Activated CD8-positive, alpha-beta memory T cell treated with anti-CD3 and anti-CD28 coated beads, Interleukin-2, amount 50 U/mL, for 24 hours (primary cell): ENCODE data around the gene DAAM2.

Source experiments
- DNase-seq: peaks from one replicate; pipeline ENCODE4 v3.0.0-alpha.2; 2020; ENCODE audit errors: extremely low read depth

DAAM2 gene

DNA sequence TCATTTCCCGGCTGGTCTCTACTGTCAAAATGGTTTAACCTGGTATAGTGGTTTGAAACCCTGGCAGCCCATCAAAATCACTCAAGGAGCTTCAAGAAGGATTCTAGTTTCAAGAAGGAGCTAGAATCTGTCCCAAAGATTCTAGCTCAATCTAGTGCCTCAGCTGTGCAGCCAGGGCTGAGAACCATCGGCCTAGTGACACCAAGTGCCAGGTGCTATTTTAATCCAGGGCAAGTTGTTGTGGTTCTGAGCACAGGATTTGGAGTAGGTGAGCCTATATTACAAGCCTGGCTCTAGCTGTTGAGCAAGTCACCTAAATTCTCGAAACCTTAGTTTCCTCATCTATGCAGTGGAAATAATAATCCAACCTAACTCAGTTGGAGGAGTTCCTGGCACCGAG lies 138.4 kb downstream of the DAAM2 start:
- DNase-seq, result no peak

DNA sequence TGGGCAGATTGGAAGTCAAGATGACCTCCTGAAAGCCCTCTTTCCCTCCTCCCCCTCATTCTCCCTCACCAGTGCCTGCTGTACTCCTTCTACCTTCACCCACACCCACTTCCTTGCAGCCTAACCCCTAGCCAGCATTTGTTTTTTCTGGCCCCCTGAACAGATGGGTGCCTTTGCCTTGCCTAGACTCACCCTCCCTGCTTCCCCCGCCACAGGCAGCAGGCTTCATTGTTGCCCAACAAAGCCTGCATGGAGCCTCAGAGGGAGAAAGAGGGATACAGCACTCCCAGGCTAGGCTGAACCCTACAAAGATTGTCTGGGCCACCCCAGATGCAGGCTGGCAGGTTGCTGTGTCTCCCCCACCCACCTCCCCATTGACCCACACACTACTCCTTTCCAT lies 139.4 kb downstream of the DAAM2 start:
- no peak for DNase-seq

DNA sequence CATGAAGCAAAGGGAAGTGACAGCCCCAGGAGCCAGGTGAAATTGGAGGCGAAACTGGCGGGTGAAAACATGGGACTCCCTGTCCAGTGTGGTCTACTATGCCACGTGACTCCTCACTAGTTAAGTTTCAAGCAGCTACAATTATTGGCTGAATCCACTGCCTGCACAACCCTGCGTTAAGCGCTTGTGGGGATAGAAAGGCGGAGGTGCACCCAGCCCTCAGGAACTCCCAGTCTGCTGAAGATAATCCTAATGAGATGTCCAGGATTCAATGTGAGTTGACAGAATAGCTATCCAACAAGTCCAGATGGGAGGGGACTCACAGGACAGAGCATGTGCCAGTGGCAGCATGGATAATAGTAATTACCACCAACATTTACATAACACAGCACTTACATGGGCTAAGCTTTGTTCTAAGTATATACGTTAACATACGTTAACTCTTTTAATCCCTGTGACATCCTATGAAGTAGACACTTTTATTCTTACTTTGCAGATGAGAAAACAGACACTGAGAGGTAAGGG lies 140.3 kb downstream of the DAAM2 start:
- DNase-seq, result no peak

DNA sequence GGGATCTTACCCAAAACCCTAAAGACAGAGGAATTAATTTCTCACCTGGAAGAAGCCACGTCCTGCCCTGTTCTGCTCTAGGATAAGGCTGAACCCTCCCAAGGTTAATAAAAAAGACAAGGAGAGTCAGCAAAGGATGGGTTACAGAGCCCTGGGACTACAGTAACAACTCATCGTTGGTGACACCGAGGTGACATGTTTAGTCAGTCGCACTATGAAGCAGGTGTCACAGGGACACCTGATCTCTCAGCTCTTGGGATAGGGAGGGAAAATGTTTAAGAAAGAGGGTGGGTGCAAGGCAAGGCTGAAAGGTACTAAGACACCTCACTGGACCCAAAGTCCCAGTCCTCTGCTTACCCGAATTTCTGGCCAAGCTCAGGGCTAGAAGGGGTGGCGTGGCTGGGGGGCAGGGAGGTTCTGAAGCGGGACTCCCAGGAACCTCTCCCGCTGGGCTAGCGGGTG lies 141.5 kb downstream of the DAAM2 start:
- DNase-seq, result no peak

DNA sequence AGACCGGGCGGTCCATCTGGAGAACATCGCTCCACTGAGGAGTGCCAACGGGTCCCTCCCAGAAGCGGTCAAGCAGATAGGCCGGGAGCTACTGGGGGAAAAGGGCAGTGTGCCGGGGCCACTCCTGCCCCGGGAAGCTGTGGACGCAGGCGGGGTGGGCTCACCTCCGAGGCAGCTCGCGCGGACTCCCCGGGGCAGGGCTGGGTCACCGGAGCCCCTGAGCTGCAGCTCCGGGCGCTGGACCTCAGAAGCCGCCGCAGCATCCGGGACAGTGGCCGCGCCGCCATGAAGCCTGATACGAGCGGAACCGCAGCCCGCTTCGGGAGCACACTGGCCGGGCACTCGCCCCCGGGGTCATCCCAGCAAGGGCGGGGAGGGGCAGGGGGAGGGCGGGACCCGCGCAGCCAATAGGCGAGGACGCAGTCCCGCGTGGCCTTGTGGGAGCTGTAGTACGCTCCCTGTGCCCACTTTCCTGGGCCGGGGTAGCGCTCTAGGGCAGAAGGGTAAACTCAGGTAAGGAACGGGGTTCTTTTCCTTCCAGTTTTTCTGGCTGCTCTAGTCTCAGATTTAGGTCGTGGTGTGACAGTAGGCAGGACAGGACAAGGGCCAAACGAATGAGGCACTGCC lies 142.1 kb downstream of the DAAM2 start, which contains the start of gene MOCS1:
Gene MOCS1 (minus strand): TSS at position 332 of the 627 bp plus-strand sequence. CDS start 45 bp downstream, at position 287.
- DNase-seq, result no peak

DNA sequence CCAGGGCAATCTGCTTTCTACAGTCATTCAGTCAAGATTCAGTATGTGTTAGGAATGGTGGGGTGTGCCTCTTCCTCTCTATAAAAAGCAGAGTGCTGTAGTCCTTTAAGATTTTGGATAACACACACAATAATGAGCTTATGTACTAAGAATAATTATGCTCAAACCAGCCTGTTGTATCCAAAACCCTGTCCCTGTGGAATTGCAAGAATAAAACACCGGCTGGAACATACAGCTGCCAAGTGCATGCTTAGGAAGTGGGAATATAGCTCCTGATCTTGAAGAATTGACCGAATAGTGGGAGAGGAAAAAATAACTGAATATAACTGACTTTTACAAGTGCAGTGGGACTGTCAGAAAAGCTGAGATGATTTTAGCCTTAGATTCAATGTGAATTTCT lies 143.1 kb downstream of the DAAM2 start:
- no peak for DNase-seq

DNA sequence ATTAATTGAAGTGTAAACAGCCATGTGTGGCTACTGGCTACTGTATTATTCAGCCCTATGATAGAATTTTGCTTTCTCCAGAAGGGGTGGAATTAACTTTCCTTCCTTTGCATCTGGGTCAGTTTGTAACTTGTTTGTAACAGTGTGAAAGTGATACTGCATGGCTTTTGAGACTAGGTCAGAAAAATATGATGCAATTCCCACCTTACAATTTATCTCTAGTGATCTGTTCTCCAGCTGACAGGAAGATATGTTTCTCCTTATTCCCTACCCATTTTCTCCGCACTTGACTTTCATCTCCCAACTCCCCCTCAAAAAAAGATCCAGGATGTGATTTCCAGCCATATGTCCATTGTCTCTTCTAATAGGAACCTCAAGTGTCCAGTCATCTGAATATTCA lies 144.7 kb downstream of the DAAM2 start:
- no peak for DNase-seq

DNA sequence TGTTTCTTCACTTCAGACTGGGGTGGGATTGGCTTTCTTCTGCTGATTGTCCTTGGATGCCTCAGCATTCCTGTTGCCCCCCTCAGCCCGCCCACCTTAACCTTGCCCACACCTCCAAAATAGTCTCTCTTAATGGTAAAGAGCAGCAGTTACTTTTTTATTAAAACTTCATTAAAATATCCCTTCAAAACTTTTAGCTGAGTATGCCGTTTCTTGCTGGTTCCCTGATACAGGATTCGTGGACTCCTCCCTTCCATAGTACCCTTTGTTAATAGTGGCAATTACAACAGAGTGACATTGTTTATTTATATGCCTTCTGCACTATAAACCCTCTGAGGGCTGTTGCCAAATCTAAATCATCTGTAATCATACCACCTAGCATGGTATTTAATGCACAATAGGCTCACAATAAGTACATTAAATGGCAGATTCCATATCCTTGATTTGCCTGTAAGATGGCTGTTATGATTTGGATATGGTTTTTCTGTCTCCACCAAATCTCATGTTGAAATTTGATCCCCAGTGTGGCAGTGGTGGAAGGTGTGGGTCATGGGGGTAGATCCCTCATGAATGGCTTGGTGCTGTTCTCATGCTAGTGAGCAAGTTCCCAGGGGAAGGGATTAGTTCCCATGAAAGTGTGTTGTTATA lies 145.6 kb downstream of the DAAM2 start:
- DNase-seq, result no peak

DNA sequence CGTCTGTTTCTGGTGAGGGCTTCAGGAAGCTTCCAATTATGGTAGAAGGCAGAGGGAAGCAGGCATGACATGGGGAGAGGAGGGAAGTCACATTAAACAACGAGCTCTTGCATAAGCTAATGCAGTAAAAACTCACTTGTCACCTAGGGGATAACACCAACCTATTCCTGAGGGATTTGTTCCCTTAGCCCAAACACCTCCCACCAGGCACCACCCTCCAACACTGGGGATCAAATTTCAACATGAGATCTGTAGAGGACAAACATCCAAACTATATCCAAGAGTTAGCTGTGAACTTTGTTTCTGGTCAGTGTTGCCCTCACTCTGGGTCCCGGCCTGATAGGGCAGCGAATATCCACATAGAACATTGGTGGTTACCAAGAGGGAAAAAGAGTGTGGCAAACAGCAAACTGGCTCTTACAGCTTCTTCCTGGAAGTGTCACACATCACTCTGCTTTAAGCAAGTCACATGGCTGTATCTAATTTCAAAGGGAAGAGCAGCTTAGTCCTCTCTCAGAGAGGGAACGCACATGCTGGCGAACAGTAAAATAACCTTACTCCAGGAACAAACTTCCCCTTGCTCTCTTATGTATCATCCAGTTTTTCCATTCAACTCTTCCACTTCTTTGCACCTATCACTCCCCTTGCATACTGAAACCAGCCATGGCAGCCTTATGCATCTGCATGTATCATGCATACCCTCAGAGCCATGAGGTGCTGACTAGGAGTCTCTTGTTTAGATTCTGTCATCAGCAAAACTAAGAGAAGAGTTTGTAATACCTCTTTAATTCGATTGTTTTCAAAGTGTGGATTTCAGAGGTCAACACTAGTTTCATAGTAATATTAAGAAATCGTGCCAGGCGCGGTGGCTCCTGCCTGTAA lies 146.8 kb downstream of the DAAM2 start:
- no peak for DNase-seq

DNA sequence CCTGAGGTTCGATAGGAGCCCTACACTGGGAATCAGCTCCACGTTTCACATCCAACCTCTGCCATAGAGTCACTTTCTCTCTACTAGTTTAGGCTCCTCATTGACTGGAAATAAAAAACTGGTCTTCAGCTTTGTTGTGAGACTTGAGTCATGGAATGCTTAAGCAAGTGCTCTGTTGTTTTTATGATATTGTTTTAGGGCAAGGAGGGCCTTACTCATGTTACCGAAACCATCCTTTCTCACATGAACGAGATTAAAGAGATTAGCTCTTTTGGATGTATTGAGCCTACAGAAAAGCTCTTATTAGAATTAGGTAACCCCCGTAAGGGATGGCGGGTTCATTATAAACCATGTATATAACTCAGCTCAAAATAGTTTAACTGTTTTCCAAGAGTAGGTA lies 149.0 kb downstream of the DAAM2 start:
- no peak for DNase-seq

DNA sequence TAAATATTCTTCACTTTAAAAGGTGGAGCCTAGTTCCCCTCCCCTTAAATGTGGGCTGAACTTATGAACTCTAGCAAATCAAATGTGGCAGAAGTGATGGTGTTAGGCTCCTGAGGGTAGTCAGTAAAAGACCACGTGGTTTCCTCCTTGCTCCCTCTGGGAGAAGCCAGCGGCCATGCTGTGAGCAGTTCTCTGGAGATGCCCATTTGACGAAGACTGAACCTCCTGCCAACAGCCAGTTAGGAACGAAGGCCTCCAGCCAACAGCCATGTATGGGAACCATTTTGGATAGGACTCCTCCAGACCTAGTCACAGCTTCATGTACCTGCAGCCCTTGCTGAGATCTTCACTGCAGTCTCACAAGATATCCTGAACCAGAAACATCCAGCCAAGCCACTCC lies 149.6 kb downstream of the DAAM2 start:
- DNase-seq, result no peak

DNA sequence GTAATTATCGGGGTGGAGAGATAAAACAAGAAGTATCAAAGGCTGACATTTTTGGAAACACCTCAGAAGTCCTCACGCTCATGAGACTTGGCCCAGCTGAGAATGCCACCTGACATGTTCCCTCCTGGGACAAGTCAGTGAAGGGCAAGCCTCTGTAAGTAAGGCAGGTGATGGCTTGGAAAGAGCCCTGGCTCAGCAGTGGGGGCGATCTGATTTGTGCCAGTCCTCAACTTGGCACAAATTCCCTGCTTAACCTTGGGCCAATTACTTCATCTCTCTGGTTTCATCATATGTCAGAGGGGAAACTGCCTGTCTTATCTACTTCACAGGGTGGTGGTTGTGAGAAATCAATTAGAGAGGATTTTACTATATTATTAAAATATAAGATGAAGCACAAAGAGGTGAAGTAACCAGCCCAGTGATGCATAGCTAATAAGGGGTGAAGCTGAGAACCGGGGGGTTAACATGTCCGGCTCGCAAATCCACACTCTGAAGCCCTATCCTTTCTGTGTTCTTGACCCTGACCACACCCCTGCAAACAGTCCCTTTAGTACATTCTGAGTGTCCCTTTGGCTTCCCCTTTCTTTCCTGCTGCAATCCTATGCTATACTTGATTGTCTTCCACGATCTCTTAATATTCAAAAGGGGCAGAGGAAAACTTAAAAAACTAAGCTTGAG lies 150.9 kb downstream of the DAAM2 start:
- no peak for DNase-seq

DNA sequence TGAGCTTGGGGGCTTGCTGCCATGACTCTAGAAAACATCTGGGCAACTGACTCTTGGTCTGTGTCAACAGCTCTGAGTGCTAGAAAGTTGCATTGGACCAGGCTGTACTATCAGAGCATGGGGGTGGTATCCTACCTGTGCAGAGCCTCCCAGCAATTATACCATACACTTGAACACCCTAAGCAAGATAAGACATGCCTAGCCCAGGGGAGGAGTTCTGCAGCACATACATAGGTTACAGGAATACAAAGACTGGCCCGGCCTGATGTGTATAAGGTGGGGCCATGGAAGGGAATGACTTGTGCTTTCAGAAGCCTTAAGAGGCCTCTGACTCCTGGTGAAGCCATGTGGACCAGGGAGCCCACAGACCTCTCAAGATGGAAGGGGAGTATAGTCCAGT lies 153.4 kb downstream of the DAAM2 start:
- DNase-seq, result no peak

DNA sequence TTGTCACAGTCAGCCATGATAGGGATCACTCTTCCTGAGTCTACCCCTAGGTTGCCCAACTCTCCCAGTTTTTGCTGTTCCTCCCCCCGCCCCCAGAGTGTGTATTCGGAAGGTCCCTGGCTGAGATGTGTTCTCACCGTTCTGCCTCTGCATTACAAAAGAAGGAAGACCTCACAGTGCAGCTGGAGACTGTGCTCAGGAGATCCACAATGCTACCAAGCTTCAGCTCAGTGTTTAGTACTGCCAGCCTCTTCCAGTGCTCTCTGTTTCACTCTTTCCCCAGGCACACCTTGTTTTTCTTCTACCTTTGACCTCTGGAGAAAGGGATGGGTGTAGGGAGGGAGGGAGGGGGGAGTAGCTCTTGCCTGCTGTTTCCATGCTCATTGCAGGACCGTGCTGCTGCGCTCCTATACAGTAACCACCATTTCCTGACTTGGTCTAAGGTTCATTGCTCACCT lies 155.5 kb downstream of the DAAM2 start:
- DNase-seq, result no peak

DNA sequence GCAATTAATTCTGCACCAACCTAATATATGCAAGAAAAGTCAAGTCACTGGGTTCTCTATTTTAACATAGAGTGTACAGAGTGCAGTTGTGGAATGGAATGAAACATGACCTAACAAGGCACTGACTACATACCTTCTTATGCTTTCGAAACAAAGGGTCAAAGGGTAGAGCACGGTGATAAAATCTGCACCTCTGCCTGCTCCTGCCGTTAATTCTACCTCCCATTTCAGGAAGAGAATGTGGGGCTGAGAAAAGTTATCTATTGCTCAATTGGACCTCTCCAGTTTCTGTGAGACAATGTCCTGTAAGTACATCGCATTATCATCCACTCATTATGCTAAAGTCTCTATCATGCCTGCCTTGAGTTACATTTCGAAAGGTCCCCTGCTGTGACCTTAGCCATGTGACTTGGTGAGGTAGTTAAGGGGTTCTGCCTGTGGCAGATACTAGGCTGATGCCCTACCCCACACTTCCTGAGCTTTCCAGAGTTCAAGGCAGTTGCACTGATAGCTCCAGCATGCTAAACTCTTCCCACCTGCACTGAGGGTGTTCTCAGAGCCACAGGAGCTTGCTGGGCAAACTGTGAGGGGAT lies 156.1 kb downstream of the DAAM2 start:
- no peak for DNase-seq

DNA sequence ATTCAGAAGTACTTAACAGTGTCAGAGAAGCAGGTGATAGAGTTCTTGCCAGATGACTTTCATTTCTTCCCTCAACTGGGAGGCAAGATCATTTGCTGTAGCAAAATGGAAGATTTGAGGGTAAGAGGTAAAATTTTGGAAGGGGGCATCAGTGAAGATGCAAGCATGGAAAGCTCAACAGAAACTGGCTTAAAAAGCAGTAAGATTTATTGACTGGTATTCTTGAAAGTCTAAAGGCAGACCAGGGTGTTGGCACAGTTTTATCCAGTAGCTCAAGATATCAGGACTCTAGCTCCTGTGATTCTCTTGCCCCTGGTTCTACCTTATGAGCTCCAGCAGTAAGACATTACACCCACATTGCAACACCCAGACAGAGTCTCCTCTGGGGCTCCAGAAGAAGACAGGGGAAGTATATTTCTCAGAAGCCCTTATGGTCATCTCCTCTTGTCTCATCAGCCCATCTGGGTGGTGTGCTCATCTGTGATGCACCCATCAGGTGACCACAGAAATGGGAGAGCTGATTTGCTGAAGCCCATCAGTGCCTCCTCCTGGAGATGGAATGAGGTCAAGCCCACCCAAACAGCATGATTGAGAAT lies 158.0 kb downstream of the DAAM2 start:
- DNase-seq, result no peak

DNA sequence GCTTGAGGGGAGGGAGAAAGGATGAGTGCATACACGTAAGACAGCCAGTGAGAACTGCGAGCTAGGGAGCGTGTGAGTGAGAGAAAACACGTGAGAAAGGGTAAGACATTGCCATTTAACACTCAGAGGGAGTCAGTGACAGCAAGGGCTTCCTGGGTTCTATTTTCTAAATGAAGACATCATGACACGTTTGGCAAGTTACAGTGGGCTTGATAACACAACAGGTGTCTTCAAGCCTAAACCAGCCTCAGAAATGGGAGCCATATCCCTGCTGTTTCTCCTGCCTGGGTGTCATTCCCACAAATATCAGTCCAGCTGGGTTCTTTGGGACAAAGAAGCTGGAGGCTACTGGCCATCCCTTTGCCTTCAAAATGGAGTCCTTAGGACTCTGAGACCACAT lies 159.0 kb downstream of the DAAM2 start:
- DNase-seq, result no peak

DNA sequence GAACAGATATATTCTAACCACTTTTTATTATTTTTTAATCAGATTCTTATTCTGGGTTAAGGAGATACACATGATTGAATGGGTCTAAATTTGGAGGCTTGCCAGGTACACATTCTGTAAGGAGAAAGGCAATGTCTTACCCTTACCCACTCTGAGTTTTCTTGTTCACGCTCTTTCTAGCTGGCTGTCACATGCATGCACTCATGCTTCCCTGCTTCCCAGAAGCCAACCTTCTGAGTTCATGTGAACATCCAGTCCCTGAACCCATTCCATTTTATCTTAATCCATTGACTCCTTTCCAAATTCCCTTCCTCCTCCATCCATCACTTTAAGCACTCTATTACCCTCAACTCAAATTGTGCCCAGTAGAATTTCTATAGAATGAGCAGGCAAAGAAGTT lies 159.5 kb downstream of the DAAM2 start:
- no peak for DNase-seq

DNA sequence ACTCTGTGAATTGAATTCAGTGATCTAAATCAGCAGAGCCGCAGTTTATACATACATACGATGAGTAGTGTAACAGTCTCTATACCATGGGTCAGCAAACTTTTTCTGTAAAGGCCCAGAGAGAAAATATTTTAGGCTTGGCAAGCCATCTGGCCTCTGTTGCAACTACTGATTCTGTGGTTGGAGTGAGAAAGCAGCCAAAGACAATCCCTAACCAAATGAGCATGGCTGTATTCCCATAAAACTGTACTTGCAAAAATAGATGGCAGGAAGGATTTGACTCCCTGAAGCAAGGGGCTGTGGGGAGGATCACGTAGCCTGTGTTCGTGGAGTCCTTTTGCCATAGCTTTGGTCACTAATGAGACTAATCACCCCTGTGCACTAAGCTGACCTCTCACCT lies 160.0 kb downstream of the DAAM2 start:
- no peak for DNase-seq

DNA sequence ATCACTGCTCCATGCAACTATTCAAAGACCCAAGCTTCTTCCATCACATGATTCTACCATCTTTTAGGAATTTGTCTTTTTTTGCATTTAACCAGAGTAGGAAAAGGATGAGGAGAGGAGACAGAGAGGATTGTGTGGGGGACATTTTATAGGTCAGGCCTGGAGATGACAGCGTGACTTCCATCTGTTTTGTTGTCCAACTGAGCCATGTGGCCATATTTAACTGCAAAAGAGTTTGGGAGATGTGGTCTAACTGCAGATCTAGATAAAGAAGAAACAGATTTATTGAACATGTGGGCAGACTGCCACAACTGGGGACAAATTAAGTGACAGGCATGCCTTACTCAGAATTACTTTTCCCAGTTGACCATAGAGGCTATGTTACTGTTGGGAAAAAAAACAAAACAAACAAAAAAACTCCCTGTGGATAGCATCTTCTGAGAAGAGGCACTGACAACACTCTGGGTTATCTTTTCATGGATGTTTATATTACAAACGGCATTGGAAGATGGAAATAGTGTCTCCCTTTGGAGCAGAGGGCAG lies 161.0 kb downstream of the DAAM2 start:
- no peak for DNase-seq
